GM10266 (cell line): ENCODE measurements around the gene SLK.

Source experiments
- DNase-seq: peaks from one replicate; pipeline ENCODE4 v3.0.0; 2012; ENCODE audit errors: extremely low spot score
- CTCF ChIP-seq: IDR thresholded peaks from 2 replicates; pipeline ENCODE4 v1.5.1; 2012; ENCODE audit warnings: mild to moderate bottlenecking, low read depth; ENCODE audit not compliant: control insufficient read depth, insufficient read depth; ENCODE audit errors: missing control alignments

SLK gene

GRCh38 chr10:104005172-104005863 lies 38.4 kb downstream of the SLK start:
- no peak for TF ChIP-seq CTCF
- no peak for DNase-seq

- TF ChIP-seq CTCF: no peak
- DNase-seq: no peak
Measured at GRCh38 chr10:104011904-104012303, 45.0 kb downstream of the SLK start.

- no peak for DNase-seq
Measured at GRCh38 chr10:104013489-104013888, 46.5 kb downstream of the SLK start.

GRCh38 chr10:104014176-104014575 lies 47.2 kb downstream of the SLK start:
- TF ChIP-seq CTCF: no peak
- DNase-seq: no peak

More at GRCh38 chr10:104013489-104013888, 46.5 kb downstream of the SLK start:
- no peak for TF ChIP-seq CTCF

GRCh38 chr10:104016661-104017060 lies 49.7 kb downstream of the SLK start:
- no peak for DNase-seq
- TF ChIP-seq CTCF: no peak

GRCh38 chr10:104018471-104018870 lies 51.5 kb downstream of the SLK start:
- TF ChIP-seq CTCF: no peak

GRCh38 chr10:104020020-104020419 lies 53.1 kb downstream of the SLK start:
- no peak for DNase-seq
- no peak for TF ChIP-seq CTCF

More at GRCh38 chr10:104018471-104018870, 51.5 kb downstream of the SLK start:
- DNase-seq: no peak
